ENCODE results near the gene CES5A. TPM values are rescaled to one million over a fixed set of nuclear protein-coding genes. Genes with fewer than 3 reads are reported as not detected.

CES5A gene, protein sequence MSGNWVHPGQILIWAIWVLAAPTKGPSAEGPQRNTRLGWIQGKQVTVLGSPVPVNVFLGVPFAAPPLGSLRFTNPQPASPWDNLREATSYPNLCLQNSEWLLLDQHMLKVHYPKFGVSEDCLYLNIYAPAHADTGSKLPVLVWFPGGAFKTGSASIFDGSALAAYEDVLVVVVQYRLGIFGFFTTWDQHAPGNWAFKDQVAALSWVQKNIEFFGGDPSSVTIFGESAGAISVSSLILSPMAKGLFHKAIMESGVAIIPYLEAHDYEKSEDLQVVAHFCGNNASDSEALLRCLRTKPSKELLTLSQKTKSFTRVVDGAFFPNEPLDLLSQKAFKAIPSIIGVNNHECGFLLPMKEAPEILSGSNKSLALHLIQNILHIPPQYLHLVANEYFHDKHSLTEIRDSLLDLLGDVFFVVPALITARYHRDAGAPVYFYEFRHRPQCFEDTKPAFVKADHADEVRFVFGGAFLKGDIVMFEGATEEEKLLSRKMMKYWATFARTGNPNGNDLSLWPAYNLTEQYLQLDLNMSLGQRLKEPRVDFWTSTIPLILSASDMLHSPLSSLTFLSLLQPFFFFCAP
- not detected in 2 replicates for total RNA-seq

GRCh38 chr16:55875273-55875672, at the start of gene CES5A:
Gene CES5A, minus strand, starts transcription at chr16:55875373. Its CDS starts 152 bp downstream, at chr16:55875221.

DNA sequence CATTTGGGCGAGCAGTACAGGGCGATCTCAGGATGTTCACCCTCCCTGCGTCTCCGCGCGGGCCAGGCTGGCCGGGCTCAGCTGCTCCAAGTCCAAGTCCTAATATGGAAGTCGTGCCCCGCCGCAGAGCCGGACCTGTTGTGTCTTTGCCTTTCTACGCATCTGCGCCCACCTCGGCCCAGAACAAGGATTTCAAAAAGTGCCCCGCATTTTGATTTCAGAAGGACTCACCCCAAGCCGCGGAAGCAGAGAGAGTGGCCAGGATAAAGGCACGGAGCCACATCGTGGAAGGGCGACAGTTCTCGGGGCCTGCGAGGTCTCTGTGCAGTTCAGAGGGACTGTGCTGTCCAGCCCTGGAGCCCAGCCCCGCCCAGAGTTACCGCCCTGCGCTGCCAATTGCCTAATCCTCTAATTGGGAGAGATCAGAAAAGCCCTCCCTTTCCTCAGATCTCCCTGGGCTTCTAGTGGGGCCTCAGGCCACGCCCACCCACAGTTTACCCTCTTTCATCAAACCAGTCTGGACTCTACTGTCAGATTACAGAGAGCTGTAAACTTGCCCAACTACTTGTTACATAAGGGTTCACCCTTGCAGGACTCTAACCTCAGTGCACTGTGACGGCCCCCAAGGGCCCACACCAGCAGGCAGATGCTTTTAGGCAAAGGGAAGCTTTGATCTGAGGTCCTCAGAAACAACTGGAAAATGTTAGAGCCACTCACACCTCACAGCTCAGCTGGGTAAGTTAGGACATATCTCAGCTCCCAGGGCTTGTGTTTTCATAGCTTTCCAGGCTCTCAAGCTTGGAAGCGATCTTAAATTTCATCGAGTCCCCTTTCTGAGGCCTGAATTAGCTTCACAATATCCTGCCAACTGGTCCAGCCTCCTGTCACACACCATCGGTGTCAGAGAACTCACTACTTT, 42.1 kb downstream of the CES5A start, which contains the start of gene CES1:
Gene CES1 (minus strand): TSS at position 324 of the 919 bp plus-strand sequence. CDS start 41 bp downstream, at position 283.

Other genes with a start within 250 kb of the CES5A start
- gene SLC6A2, start 219.4 kb downstream of the CES5A start, total RNA-seq = not detected in 2 replicates
- gene CES1, start 42.3 kb downstream of the CES5A start, total RNA-seq = 0.50 and 1.9 TPM in 2 replicates

All from bronchus fibroblast of lung (primary cell).